ENCODE measurements around the gene HEXD.

The HEXD gene

GRCh38 chr17:82392941-82393340 is 25.2 kb upstream of the HEXD start:
- Mint-ChIP-seq H3K36me3 (ENCODE audit: low read depth) (peaks cover 26% of the 10 kb centered on the region), H3K27ac (no peak overlapping the region), H3K9me3 (no peaks in the 10 kb centered on the region), H3K27me3 (ENCODE audit: low read depth) (no peaks in the 10 kb centered on the region), H3K4me1 (peaks cover 23% of the 10 kb centered on the region), H3K4me3 (no peak overlapping the region)
- TF ChIP-seq CTCF (IDR thresholded peaks at IDR 0.05; ENCODE audit: unreplicated experiment in 3 of 3), result no peak

GRCh38 chr17:82394278-82394677 is 23.9 kb upstream of the HEXD start:
- TF ChIP-seq CTCF (IDR thresholded peaks at IDR 0.05; ENCODE audit: unreplicated experiment in 3 of 3), result no peak
- Mint-ChIP-seq H3K27ac (no peak overlapping the region), H3K36me3 (ENCODE audit: low read depth) (peaks cover 24% of the 10 kb centered on the region), H3K4me3 (no peak overlapping the region), H3K27me3 (ENCODE audit: low read depth) (no peaks in the 10 kb centered on the region), H3K9me3 (no peaks in the 10 kb centered on the region), H3K4me1 (peaks cover 22% of the 10 kb centered on the region)

GRCh38 chr17:82396601-82397435 is 21.3 kb upstream of the HEXD start:
- Mint-ChIP-seq H3K27ac (no peak overlapping the region), H3K27me3 (ENCODE audit: low read depth) (no peaks in the 10 kb centered on the region), H3K36me3 (ENCODE audit: low read depth) (peaks cover 33% of the 10 kb centered on the region), H3K4me1 (peaks cover 34% of the 10 kb centered on the region), H3K4me3 (no peak overlapping the region), H3K9me3 (no peaks in the 10 kb centered on the region)
- TF ChIP-seq CTCF (IDR thresholded peaks at IDR 0.05; ENCODE audit: unreplicated experiment in 3 of 3), result no peak

GRCh38 chr17:82397449-82398335 is 20.5 kb upstream of the HEXD start:
- no peak overlapping the region for H3K27ac Mint-ChIP-seq
- H3K4me1 Mint-ChIP-seq, result peaks cover 35% of the 10 kb centered on the region
- no peak overlapping the region for H3K4me3 Mint-ChIP-seq
- H3K36me3 Mint-ChIP-seq (ENCODE audit: low read depth), result peaks cover 29% of the 10 kb centered on the region
- H3K27me3 Mint-ChIP-seq (ENCODE audit: low read depth), result no peaks in the 10 kb centered on the region
- no peaks in the 10 kb centered on the region for H3K9me3 Mint-ChIP-seq
- TF ChIP-seq CTCF (IDR thresholded peaks at IDR 0.05; ENCODE audit: unreplicated experiment in 3 of 3), result no peak

GRCh38 chr17:82399041-82399441 is 19.1 kb upstream of the HEXD start:
- Mint-ChIP-seq H3K27ac (peak overlapping the region; percentile 75 to 90 (median 89)), H3K36me3 (ENCODE audit: low read depth) (peaks cover 28% of the 10 kb centered on the region), H3K4me3 (peak overlapping the region in 1 of 3 experiments; percentile 68), H3K27me3 (ENCODE audit: low read depth) (no peaks in the 10 kb centered on the region), H3K9me3 (no peaks in the 10 kb centered on the region), H3K4me1 (peaks cover 35% of the 10 kb centered on the region)
- no peak for TF ChIP-seq CTCF (IDR thresholded peaks at IDR 0.05; ENCODE audit: unreplicated experiment in 3 of 3)
